Hypothalamus (tissue), 51 donors: ENCODE measurements around the gene SRSF12.

Experiments used
- DNase-seq, 51 donors: peaks; one replicate each; lab custom pipeline; 2025; lab: John Stamatoyannopoulos, UW

SRSF12 gene

DNA sequence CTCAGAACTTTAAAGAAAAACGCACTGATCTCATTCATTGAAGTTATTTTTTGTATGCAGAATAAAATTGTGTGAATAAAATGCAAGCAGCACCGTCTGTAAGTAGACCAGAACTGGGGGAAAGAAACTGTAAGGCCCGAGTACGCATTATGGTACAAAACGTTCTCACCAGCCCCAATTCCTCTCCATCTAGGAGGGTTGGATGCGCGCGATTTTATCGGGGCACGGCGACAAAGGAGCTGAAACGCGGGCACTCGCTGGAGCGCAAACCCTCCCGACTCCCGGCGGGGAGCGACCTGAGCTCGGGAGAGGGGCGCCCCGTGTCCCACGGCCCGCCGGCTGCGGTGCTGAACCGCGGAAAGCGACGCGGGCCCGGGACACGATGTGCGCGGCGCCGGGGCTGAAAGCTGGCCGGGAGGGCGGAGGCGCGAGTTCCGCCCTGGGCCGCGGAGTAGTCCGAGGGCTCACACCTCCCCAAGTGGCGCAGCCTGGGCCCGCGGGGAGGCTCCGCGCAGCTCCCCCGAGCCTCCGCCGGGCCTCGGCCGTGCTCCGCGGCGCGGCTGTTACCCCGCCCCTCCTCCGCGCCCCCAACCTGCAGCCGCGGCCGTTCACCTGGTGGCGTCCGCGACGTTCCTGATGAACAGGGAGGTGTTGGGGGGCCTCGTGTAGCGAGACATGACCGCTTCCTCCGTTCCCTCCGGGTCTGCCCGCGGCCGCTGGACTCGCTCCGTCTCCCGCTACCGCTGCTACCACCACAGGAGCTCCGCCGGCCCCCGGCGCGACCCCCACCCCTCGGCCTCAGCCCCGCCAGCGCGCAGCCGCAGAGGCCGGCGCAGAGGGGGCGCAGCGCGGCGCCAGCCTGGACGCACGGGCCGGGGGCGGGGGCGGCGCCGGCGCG lies at the start of gene SRSF12:
TSS of gene SRSF12 (minus strand) at position 861 of the 898 bp plus-strand sequence. CDS start at position 677, 184 bp downstream.
- DNase-seq = peak in 19 of 51 donors; percentile 2 to 68 (median 23)

DNA sequence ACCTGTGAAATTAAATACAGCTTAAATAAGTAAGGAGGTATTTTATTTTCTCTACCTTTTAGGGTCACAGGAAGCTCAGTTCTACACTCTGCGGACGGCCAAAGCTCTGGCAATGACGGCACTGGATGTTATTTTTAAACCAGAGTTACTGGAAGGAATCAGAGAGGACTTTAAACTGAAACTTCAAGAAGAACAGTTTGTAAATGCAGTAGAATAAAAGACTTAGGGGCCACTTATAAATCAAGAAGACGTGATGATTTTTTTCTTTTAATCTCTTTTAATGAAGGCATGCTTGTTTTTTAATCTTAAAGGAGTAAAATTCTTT lies 44.1 kb upstream of the SRSF12 start:
- no peak for DNase-seq

DNA sequence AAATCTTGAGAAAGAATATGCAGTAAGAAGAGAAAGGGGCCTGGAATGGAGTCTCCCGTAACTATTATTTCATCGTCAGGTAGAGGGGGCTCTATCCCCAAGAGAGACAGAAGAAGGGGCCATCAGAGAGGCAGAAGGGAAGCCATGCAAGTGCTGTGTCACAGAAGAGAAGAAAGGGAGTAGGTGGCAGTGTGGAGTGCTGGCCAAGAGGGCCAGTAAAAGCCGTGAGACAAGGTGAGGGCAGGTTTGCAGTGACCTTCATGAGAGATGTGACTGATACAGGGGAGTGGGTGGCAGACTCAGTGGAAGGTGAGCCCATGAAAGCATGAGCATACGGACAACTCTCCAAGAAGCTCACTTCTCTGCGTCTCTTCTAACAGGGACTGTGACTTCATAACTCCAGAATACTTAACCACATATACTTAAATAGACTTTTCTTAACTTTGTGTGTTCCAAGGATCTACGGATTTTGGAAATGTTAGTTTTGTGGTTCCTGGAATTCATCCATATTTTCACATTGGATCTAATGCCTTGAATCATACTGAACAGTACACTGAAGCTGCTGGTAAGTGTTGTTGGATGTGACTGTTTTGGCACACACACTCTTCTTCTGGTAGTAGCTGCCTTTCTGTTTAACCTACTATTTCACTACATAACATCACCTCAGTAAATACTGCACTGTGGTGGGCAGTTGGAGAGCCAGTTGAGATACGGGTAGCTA lies 43.6 kb upstream of the SRSF12 start:
- no peak for DNase-seq

DNA sequence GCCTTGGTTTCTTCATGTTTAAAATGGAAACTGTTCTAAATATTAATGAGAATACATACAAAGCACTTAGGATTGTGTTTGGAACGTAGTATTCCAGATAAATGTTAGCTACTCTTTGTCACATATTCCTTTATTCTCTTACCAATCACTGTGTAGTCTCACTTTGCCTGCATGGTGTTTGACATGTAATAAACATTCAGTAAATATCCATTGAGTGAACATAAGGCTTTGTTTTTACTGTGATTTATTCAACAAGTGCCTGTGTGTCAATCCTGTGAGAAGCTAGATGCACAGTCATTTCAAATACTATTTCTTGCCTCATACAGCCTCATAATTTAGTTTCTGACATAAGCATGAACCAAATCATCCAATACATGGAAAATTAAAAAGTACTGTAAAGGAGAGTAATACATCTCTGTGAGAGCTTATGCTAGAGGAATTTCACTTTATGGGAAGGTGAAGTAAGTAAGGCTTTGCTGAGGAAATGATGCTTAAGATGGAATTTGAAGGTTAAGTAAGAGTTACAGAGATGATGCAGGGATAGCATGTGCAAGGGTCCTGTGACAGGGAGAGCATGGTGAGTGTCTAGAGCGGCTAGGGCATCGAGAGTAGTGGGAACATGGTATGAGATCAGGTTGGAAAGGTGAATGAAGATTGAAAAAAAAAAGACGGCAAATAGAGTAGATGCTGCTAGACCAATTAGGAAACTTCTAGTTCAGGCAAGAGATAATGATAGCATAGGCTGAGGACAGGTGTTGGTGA lies 42.6 kb upstream of the SRSF12 start:
- no peak for DNase-seq

DNA sequence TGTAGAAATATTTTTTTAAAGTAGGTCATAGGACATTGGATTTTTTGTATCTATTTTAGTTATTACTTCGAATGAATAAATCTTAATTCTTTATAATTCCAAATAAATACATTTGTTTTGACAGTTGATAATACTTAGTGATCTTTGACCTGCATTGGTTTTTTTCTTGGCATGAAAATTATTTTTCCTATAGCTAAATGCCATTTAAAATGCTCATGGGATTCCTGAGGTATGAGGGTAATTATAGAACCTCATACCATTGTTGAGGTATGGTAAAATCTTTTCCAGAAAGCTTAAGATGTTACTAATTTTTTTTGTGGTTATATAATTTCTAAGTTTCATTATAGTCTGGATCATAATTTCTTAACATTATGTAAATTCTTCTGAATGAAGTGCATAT lies 36.3 kb upstream of the SRSF12 start:
- no peak for DNase-seq

DNA sequence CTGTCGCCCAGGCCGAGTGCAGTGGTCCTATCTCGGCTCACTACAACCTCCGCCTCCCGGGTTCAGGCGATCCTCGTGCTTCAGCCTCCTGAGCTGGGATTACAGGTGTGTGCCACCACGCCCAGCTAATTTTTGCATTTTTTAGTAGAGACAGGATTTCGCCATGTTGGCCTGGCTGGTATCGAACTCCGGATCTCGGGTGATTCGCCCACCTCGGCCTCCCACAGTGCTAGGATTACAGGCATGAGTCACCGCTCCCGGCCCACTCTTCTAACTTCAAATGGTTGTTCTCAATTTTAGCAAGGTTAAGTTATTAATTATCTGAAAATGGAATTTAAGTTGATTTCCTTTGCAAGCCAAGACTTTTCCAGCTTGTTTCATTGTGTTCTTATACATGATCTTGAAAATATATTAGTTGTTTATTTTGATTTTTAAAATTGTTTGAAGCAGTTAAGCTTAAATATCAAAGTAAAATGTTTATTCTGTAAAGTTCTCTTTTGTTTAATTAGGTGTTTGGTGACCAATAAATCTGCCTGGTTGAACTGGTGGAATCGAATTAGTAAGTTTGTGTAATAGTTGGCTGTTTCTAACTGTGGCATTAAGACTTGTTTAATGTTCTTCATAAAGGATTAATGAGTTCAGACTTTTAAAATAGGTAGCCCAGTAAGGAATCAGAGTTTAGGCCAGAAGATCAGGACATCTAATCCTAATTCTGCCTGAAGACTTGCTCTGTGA lies 30.3 kb upstream of the SRSF12 start:
- no peak for DNase-seq

DNA sequence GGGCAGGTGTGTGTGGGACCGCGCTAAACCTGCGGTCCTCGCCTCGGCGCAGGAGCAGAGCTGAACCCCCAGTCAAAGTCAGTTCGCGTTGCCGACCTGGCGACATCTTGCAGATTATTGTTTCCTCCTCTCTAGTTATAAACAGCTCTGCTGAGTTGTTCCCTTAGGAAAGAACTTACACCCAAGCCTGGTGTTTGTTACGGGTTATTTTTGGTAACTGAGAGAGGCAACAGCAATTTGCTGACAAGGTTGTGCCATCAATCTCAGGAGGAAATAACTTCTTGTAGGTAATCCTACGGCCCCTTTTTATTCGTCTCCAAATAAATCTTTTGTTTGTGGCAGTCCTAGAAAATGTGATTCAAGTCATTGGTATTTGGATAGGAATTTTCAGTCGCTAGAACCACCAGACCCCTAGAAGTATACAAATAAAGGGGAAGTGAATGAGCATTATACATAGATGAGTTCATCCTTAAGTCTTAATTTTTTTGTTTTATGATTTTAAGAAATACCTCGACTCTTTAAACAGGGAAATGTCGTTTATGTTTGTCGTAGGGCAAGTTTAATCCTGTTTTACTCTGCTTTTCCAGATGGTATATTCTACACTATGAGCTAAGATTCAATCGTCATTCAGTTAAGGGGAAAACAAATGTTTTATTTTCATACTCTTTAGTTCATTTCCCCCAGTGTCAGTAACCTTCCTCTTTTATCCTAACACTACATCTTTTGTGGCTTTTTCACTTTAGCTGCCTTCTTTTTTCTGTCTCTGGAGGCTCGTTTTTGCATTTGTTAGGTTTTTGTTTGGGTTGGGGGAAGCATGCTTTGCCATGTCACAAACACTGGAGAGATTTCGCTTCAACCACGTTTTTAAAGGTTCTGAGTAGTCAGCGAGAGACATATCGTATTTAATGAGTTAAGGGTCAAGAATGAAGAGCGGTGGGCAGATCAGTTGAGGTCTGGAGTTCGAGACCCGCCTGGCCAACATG lies 29.1 kb upstream of the SRSF12 start:
- DNase-seq = peak in 2 of 51 donors; percentile 24 to 48

DNA sequence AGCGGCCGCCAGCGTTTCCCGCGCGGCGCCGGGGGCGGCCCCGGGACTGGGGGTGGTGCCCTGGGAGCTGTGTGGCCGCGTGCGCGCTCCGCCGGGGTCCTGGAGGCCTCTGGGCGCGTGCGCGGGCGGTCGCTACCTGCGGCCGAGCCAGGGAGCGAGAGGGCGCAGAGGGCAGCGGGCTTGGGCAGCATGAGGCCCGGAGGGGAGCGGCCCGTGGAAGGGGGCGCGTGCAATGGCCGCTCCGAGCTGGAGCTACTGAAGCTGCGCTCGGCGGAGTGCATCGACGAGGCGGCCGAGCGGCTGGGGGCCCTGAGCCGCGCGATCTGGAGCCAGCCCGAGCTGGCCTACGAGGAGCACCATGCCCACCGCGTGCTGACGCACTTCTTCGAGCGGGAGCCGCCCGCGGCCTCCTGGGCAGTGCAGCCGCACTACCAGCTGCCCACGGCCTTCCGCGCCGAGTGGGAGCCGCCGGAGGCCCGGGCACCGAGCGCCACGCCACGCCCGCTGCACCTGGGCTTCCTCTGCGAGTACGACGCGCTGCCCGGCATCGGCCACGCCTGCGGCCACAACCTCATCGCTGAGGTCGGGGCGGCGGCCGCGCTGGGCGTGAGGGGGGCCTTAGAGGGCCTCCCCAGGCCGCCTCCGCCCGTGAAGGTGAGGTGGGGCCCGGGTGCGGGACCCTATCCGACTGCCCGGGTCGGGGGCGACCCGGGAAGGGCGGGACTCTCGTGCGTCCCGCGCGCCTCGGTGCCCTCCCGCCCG lies 28.3 kb upstream of the SRSF12 start, which contains the start of gene PM20D2:
TSS of gene PM20D2 (plus strand) at position 100 of the 762 bp plus-strand sequence. CDS start at position 190, 90 bp downstream.
- peak in 48 of 51 donors; percentile 9 to 73 (median 44) for DNase-seq

DNA sequence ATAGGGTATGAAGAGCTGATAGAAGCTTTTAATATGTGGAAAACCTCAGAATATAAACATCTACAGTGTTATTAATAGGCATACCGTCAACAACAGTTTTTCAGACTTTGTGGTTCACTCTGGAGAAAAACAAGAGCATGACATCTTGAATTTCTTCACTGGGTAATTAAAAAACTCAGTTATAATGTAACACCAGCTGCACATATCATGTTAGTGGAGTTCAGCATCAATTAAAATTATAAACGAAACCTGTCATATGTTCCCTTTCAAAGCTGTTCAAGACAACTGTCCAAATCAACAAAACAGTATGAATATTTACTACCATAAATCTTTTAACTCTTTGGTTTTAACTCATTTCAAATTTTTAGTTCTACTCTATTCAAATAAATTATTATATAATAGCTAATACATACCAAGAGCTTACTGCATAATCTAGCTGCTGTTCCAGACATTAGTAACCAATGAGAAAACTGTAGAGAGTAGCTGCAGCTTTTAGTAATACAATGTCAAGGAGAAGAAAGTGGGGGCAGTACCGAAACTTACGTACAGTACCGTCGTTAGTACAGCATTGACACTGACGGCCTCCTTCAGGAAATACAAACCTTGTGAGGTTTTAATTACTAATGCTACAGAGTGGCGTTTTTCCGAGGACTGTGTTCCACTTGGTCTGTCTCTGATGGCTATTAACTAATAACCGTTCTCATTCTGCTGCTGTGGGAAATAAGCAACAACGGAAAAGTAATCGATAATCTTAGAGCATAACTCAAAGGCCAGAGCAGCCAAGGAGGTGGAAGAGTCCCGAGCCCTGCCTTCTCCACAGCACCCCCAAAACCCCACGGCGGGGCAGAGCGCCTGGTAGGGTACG lies 27.5 kb upstream of the SRSF12 start:
- DNase-seq = peak in 2 of 51 donors; percentile 40 to 69

DNA sequence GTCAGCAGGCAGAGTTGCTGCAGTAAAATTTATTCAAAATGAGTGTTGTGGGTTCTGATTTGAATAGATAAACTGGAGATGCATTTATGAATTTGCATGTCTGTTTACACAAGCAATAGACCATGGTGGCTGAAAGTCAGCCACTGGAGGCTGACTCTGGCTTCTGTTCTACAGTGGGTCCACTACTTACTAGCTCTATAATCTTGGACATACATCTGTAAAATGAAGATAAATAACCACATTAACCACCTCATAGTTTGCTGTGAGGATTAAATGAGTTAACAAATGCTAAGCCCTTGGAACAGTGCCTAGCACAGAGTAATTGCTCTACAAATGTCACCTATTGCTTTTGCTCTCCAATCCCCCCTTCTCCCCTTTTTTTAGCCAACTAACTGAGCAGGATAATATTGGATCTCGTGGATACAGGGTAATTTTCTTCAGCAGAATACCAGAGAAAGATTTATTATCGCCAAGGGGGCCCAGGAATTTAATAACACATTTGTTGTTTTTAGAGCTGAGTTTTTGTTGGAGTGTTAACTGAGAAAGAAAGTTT lies 26.6 kb upstream of the SRSF12 start:
- no peak for DNase-seq

DNA sequence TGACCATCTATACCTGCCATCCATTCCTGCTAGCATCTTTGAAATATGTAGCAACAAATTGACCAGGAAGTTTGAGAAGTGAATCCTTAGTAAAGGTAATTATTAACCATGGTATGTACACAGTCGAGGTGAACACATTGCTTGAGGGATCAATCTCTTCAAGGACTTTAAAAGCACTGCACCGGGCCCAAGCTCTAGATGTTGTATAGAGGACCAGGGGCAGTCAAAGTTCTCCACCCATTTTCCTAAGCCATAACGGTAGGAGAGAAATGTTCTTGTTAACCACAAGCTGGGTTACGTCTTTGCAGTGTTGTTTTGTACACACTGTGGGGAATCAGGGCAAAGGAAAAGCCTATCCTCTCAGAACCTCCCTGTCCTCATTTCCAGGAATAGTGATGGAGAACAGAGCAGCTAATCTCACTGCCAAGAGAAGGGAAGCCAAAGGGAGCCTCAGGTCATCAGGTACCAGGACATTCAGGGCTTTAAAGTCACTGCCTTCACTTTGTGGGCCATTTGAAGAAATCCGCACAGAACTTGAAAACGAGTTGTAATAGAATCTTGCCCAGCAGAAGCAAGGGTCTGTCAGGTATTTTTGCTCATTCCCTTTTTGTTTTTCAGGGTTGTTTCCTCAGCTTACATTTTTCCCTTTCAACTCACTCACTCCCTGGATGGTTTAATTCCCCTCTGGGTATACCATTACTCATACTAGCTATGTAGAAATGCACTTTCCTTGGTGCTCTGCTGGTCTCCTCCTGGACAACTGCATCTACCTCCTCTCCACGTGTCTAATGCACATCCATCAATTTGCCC lies 22.7 kb upstream of the SRSF12 start:
- DNase-seq = no peak

DNA sequence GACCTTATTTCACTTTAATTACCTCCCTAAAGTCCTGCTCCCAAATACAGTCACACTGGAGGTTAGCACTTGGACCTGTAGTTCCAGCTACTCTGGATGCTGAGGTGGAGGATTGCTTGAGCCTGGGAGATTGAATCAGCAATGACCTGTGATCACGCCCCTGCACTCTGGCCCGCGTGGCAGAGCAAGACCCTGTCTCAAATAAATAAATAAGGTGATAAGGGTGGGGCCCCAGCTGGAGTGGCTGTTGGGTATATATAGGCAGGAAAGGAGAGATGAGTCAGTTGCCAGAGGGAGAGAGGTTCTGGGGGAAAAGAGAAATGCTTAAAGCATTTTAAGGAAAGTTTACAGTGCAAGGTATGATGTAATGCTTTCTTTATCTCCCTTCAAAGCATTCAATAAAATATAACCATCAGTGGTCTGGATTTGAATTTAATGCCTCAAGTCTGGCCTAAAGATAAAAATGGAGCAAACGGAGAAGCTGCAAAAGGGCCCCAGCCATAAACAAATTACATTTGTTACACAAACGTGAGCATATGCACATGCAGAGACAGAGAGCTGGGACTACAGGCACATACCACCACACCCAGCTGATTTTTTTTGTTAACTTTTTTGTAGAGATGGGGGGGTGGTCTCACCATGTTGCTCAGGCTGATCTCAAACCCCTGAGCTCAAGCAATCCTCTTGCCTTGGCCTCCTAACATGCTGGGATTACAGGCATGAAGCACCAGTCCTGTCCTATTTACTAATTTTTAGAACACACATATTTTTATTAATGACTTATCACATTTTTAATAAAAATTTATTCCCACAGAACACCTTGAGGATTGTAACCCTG lies 21.9 kb upstream of the SRSF12 start:
- DNase-seq = no peak

DNA sequence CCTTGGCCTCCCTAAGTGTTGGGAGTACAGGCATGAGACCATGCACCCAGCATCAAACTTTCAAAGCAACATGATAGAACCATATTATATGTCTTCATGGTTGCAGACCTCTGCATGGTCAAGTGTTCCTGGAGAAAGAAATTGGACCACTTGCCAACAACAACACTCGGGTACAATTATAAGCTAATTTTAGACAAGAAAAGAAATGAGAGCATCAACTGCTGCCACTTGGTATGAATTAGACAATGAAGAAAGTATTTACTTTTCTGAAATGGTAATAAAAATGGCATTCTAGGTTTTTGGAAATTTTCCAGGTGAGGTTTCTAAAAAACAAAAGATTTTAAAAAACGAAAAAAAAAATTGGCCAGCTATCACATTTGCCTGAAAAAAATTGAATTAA lies 20.3 kb upstream of the SRSF12 start:
- DNase-seq = no peak

DNA sequence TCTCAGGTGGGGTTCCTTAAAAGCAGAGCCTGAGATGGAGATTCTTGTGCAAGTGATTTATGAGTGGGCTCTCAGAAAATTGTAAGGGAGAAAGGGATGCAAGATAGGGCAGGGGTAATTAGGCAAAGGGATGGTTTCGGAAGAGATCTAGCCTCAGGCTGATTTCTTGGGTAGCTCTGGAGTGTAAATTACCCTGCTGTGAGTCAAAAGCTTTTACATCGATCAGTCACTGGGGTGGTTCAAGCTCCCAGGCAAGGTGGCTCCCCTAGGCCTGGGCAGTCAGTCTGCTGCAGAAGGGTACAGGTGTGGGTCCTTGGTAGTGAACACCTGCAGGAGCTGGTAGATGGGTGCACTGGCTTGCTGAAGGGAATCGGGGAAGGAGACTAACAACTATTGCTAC lies 16.9 kb upstream of the SRSF12 start:
- no peak for DNase-seq

DNA sequence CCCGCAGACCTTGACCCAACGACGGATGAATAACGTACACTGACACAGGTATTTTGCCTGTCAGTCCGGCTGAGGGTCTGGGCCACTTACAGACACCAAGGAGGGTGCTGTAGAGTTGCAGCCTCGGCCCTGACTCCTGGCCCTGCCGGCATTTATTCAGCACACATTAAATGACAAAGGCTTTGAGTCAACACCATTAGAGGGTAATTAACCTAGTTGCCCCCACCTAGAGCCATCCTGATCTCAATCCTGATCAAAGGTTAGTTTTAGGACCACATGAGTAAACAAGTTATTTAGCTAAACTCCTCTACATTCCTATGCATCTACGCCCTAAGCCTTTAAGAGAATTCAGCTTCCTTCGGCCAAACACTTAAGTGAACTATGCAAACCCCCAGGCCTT lies 16.1 kb upstream of the SRSF12 start:
- DNase-seq = no peak
